GM18502 (cell line): ENCODE results near the gene MAGEF1.

Experiments used
- ATAC-seq: cut with Tn5 transposase; IDR thresholded peaks from one replicate; pipeline ENCODE4 v1.9.1; 2021; ENCODE audit warnings: mild to moderate bottlenecking; ENCODE audit not compliant: unreplicated experiment, poor library complexity

Gene MAGEF1

GRCh38 chr3:184711493-184712247 lies at the start of gene MAGEF1:
Gene MAGEF1 (minus strand): TSS chr3:184712064. CDS start chr3:184711821, 243 bp downstream.
- peak; percentile 82 for ATAC-seq

- no peak for ATAC-seq
Observed at GRCh38 chr3:184761075-184761841, 49.4 kb upstream of the MAGEF1 start.

- ATAC-seq, result no peak
Observed at GRCh38 chr3:184760337-184761074, 48.6 kb upstream of the MAGEF1 start.

GRCh38 chr3:184759666-184760200 lies 47.9 kb upstream of the MAGEF1 start:
- ATAC-seq, result no peak

- no peak for ATAC-seq
Observed at GRCh38 chr3:184758056-184758455, 46.2 kb upstream of the MAGEF1 start.

GRCh38 chr3:184757022-184757651 lies 45.3 kb upstream of the MAGEF1 start:
- ATAC-seq, result no peak

GRCh38 chr3:184756151-184757021 lies 44.5 kb upstream of the MAGEF1 start:
- ATAC-seq, result no peak

- ATAC-seq, result no peak
Observed at GRCh38 chr3:184755315-184755731, 43.5 kb upstream of the MAGEF1 start.

GRCh38 chr3:184752361-184752760 lies 40.5 kb upstream of the MAGEF1 start:
- ATAC-seq, result no peak

GRCh38 chr3:184751204-184752040 lies 39.6 kb upstream of the MAGEF1 start:
- ATAC-seq, result no peak

- no peak for ATAC-seq
Observed at GRCh38 chr3:184750349-184751083, 38.7 kb upstream of the MAGEF1 start.

- no peak for ATAC-seq
Observed at GRCh38 chr3:184749168-184749744, 37.4 kb upstream of the MAGEF1 start.

GRCh38 chr3:184748219-184749135 lies 36.6 kb upstream of the MAGEF1 start:
- ATAC-seq, result peak; percentile 43

- ATAC-seq, result no peak
Observed at GRCh38 chr3:184746131-184747120, 34.6 kb upstream of the MAGEF1 start.

GRCh38 chr3:184745526-184745925 lies 33.7 kb upstream of the MAGEF1 start:
- no peak for ATAC-seq
